ENCODE measurements around the gene KLHL14.

The KLHL14 gene

GRCh38 chr18:32771871-32772580, 797 bp downstream of the KLHL14 start:
- peak overlapping the region; percentile 17 for H2AFZ ChIP-seq (ENCODE audit: low read depth, low read length, severe bottlenecking)
- H3K27me3 ChIP-seq (ENCODE audit: low read length): no peaks in the 10 kb centered on the region
- no peaks in the 10 kb centered on the region for H3K36me3 ChIP-seq (ENCODE audit: low read length)
- no peaks in the 10 kb centered on the region for H4K20me1 ChIP-seq (ENCODE audit: low read depth, low read length)
- H3K9ac ChIP-seq (ENCODE audit: low read length): peak overlapping the region; percentile 33
- no peaks in the 10 kb centered on the region for H3K9me2 ChIP-seq (replicated peaks; ENCODE audit: insufficient read depth, low read length)
- no peaks in the 10 kb centered on the region for H3K9me3 ChIP-seq (ENCODE audit: insufficient read depth, low read length)
- H3K4me2 ChIP-seq (ENCODE audit: low read depth, low read length, poor library complexity, severe bottlenecking): peak overlapping the region; percentile 54
- peaks cover 19% of the 10 kb centered on the region for H3F3A ChIP-seq (ENCODE audit: insufficient read depth)
- H3K79me2 ChIP-seq (ENCODE audit: insufficient read depth, low read length): no peaks in the 10 kb centered on the region
- peak overlapping the region; percentile 58 for H3K27ac ChIP-seq (ENCODE audit: low read depth, low read length)
- no peak for TF ChIP-seq EZH2phosphoT487 (conservative IDR thresholded peaks at IDR 0.05; ENCODE audit: low read length)
- TF ChIP-seq CTCF (IDR thresholded peaks at IDR 0.05; ENCODE audit: insufficient read depth, low read length, poor library complexity, severe bottlenecking): no peak
- H3K4me3 ChIP-seq (ENCODE audit: insufficient read depth, low read length, poor library complexity, severe bottlenecking): peak overlapping the region; percentile 38

- peak overlapping the region; percentile 17 for H2AFZ ChIP-seq (ENCODE audit: low read depth, low read length, severe bottlenecking)
- peak overlapping the region; percentile 54 for H3K4me2 ChIP-seq (ENCODE audit: low read depth, low read length, poor library complexity, severe bottlenecking)
- TF ChIP-seq CTCF (IDR thresholded peaks at IDR 0.05; ENCODE audit: insufficient read depth, low read length, poor library complexity, severe bottlenecking): no peak
- no peak for TF ChIP-seq EZH2phosphoT487 (conservative IDR thresholded peaks at IDR 0.05; ENCODE audit: low read length)
- H3K9me2 ChIP-seq (replicated peaks; ENCODE audit: insufficient read depth, low read length): no peaks in the 10 kb centered on the region
- H3K9ac ChIP-seq (ENCODE audit: low read length): peak overlapping the region; percentile 33
- H3K27me3 ChIP-seq (ENCODE audit: low read length): no peaks in the 10 kb centered on the region
- no peak overlapping the region for H3K27ac ChIP-seq (ENCODE audit: low read depth, low read length)
- H3K36me3 ChIP-seq (ENCODE audit: low read length): no peaks in the 10 kb centered on the region
- peaks cover 19% of the 10 kb centered on the region for H3F3A ChIP-seq (ENCODE audit: insufficient read depth)
- H3K4me3 ChIP-seq (ENCODE audit: insufficient read depth, low read length, poor library complexity, severe bottlenecking): peak overlapping the region; percentile 52
- H3K9me3 ChIP-seq (ENCODE audit: insufficient read depth, low read length): no peaks in the 10 kb centered on the region
- no peaks in the 10 kb centered on the region for H4K20me1 ChIP-seq (ENCODE audit: low read depth, low read length)
- H3K79me2 ChIP-seq (ENCODE audit: insufficient read depth, low read length): no peaks in the 10 kb centered on the region
These were observed 1.6 kb downstream of the KLHL14 start for GRCh38 chr18:32771169-32771751.

- H3K27ac ChIP-seq (ENCODE audit: low read depth, low read length): no peak overlapping the region
- no peaks in the 10 kb centered on the region for H3K27me3 ChIP-seq (ENCODE audit: low read length)
- H3K4me2 ChIP-seq (ENCODE audit: low read depth, low read length, poor library complexity, severe bottlenecking): peak overlapping the region; percentile 54
- no peaks in the 10 kb centered on the region for H3K79me2 ChIP-seq (ENCODE audit: insufficient read depth, low read length)
- no peaks in the 10 kb centered on the region for H4K20me1 ChIP-seq (ENCODE audit: low read depth, low read length)
- no peaks in the 10 kb centered on the region for H3K36me3 ChIP-seq (ENCODE audit: low read length)
- no peaks in the 10 kb centered on the region for H3K9me2 ChIP-seq (replicated peaks; ENCODE audit: insufficient read depth, low read length)
- H3K9ac ChIP-seq (ENCODE audit: low read length): peak overlapping the region; percentile 33
- TF ChIP-seq CTCF (IDR thresholded peaks at IDR 0.05; ENCODE audit: insufficient read depth, low read length, poor library complexity, severe bottlenecking) (no peak), EZH2phosphoT487 (conservative IDR thresholded peaks at IDR 0.05; ENCODE audit: low read length) (no peak)
- H3K4me3 ChIP-seq (ENCODE audit: insufficient read depth, low read length, poor library complexity, severe bottlenecking): peak overlapping the region; percentile 52
- H3F3A ChIP-seq (ENCODE audit: insufficient read depth): peaks cover 19% of the 10 kb centered on the region
- H2AFZ ChIP-seq (ENCODE audit: low read depth, low read length, severe bottlenecking): peak overlapping the region; percentile 17
- no peaks in the 10 kb centered on the region for H3K9me3 ChIP-seq (ENCODE audit: insufficient read depth, low read length)
These were observed 2.1 kb downstream of the KLHL14 start for GRCh38 chr18:32770666-32771168.
